ENCODE data around the gene ZAP70.

ZAP70 gene

DNA sequence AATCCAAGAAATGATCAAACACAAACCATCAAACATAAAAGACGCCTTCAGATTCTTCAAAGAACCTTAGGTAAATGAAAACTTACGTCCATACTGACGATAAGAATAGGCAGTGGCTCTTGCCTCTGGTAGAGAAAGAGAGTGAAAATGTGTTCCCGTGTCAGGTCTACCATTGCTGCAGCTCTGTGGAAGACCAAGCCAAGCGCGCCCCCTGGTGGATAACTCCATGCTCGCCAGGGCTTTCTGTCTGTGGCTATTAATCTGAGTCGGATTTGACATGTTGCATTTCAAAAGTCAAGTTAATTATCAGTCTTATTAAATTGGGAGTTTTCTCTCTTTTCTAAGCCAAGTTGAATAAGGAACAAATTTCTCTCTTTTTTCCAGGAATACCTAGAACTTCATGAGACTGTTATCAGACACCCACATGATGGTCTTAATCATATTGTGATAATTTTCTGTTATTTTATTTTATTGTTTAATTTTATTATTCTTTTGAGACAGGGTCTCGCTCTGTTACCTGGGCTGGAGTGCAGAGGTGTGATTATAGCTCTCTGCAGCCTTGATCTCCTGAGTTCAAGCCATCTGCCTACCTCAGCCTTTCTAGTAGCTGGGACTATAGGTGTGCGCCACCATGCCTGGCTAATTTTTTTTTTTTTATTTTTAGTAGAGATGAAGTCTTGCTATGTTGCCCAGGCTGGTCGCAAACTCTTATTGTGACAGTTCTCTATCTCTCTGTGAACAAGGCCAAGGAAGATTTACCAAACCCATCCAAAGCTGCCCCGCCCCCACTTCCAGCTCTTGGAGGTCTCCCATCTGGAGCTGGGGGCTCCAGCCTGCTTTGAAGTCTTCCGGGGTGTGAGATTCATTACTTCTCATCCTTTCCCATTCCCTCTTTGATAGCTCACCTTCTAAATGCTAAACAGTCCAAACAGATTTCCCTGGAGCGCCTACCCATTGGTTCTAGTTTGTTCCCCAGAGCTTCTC is 15.8 kb upstream of the ZAP70 start:
- no peak overlapping the region for H3K27ac ChIP-seq (ENCODE audit: low read depth, low read length)
- no peaks in the 10 kb centered on the region for H3K36me3 ChIP-seq (ENCODE audit: control insufficient read depth in 5 of 5, insufficient read depth in 5 of 5, low read length in 5 of 5)
- no peaks in the 10 kb centered on the region for H3K27me3 ChIP-seq (ENCODE audit: control insufficient read depth in 5 of 5, insufficient read depth in 4 of 5, low read length in 5 of 5)
- H3K9ac ChIP-seq (ENCODE audit: low read length in 5 of 5), result no peak overlapping the region
- H3K9me3 ChIP-seq (ENCODE audit: control insufficient read depth in 5 of 5, low read length in 5 of 5), result no peaks in the 10 kb centered on the region
- H3K4me1 ChIP-seq (ENCODE audit: control insufficient read depth in 5 of 5, insufficient read depth in 5 of 5, low read length in 5 of 5), result peaks cover 0 to 7% (median 2%) of the 10 kb centered on the region in 5 donors
- H3K4me3 ChIP-seq (ENCODE audit: low read depth in 1 of 5, low read length in 5 of 5), result no peak overlapping the region

GRCh38 chr2:97698530-97698929 is 14.8 kb upstream of the ZAP70 start:
- Histone ChIP-seq H3K4me1 (ENCODE audit: control insufficient read depth in 5 of 5, insufficient read depth in 5 of 5, low read length in 5 of 5) (peaks cover 0 to 7% (median 2%) of the 10 kb centered on the region in 5 donors), H3K27ac (ENCODE audit: low read depth, low read length) (no peak overlapping the region), H3K36me3 (ENCODE audit: control insufficient read depth in 5 of 5, insufficient read depth in 5 of 5, low read length in 5 of 5) (no peaks in the 10 kb centered on the region), H3K9ac (ENCODE audit: low read length in 5 of 5) (no peak overlapping the region), H3K27me3 (ENCODE audit: control insufficient read depth in 5 of 5, insufficient read depth in 4 of 5, low read length in 5 of 5) (no peaks in the 10 kb centered on the region), H3K9me3 (ENCODE audit: control insufficient read depth in 5 of 5, low read length in 5 of 5) (no peaks in the 10 kb centered on the region), H3K4me3 (ENCODE audit: low read depth in 1 of 5, low read length in 5 of 5) (no peak overlapping the region)

- H3K27ac ChIP-seq (ENCODE audit: low read depth, low read length), result no peak overlapping the region
- H3K9me3 ChIP-seq (ENCODE audit: control insufficient read depth in 5 of 5, low read length in 5 of 5), result no peaks in the 10 kb centered on the region
- no peaks in the 10 kb centered on the region for H3K36me3 ChIP-seq (ENCODE audit: control insufficient read depth in 5 of 5, insufficient read depth in 5 of 5, low read length in 5 of 5)
- no peak overlapping the region for H3K4me3 ChIP-seq (ENCODE audit: low read depth in 1 of 5, low read length in 5 of 5)
- H3K4me1 ChIP-seq (ENCODE audit: control insufficient read depth in 5 of 5, insufficient read depth in 5 of 5, low read length in 5 of 5), result peaks cover 0 to 7% (median 2%) of the 10 kb centered on the region in 5 donors
- H3K9ac ChIP-seq (ENCODE audit: low read length in 5 of 5), result no peak overlapping the region
- H3K27me3 ChIP-seq (ENCODE audit: control insufficient read depth in 5 of 5, insufficient read depth in 4 of 5, low read length in 5 of 5), result no peaks in the 10 kb centered on the region
Measured at GRCh38 chr2:97699765-97700444, 13.5 kb upstream of the ZAP70 start.

DNA sequence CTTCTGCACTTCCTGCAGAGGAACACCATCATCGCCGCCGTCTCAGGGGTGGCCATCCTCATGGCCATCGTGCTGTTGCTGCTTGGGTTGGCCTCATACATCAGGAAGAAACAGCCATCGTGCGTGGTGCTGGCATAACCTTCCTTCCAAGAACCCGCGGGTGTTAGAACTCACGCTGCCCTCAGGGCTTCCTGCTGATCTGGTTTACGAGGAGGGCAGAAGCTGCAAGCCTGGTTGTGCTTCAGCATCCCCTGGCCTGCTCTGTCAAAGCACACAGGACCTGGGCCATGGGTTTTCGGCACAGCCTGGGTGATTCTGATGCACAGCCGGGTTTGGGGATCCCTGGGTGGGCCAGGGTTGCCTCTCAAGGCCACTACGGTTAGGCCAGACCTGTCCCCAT is 12.2 kb upstream of the ZAP70 start:
- no peaks in the 10 kb centered on the region for H3K36me3 ChIP-seq (ENCODE audit: control insufficient read depth in 5 of 5, insufficient read depth in 5 of 5, low read length in 5 of 5)
- no peak overlapping the region for H3K9ac ChIP-seq (ENCODE audit: low read length in 5 of 5)
- no peaks in the 10 kb centered on the region for H3K27me3 ChIP-seq (ENCODE audit: control insufficient read depth in 5 of 5, insufficient read depth in 4 of 5, low read length in 5 of 5)
- H3K27ac ChIP-seq (ENCODE audit: low read depth, low read length), result no peak overlapping the region
- H3K4me1 ChIP-seq (ENCODE audit: control insufficient read depth in 5 of 5, insufficient read depth in 5 of 5, low read length in 5 of 5), result peaks cover 0 to 7% (median 2%) of the 10 kb centered on the region in 5 donors
- H3K4me3 ChIP-seq (ENCODE audit: low read depth in 1 of 5, low read length in 5 of 5), result no peak overlapping the region
- H3K9me3 ChIP-seq (ENCODE audit: control insufficient read depth in 5 of 5, low read length in 5 of 5), result no peaks in the 10 kb centered on the region

DNA sequence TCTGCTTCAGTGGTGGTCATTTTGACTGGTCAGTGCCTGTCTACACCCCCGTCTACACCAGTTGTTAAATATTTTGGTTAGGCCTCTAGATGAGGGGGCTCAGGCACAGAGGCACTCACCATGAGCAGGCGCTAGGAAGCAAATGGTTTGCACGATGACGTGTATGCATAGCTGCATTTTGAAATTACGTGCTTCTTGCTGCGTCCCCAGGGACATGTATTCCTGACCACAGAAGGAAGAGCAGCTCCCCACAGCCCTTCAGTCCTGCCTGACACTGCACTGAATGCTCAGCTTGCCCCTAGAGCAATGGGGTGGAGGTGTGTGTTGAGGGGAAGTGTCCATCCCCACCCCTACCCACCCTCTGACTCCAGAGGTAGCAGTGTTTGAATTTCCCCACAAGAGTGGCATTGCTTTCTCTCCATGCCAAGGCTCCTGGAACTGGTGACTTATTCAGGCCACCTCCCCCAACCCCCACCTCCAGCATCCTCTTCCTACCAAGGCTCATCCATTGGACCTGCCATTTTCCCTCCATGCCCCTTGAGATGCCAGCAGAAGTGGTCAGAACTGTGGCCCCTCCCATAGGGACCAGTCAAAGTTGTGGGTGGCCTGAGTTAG is 11.4 kb upstream of the ZAP70 start:
- H3K27ac ChIP-seq (ENCODE audit: low read depth, low read length), result no peak overlapping the region
- peaks cover 0 to under 1% (median 0%) of the 10 kb centered on the region in 5 donors for H3K27me3 ChIP-seq (ENCODE audit: control insufficient read depth in 5 of 5, insufficient read depth in 4 of 5, low read length in 5 of 5)
- no peaks in the 10 kb centered on the region for H3K9me3 ChIP-seq (ENCODE audit: control insufficient read depth in 5 of 5, low read length in 5 of 5)
- no peak overlapping the region for H3K4me3 ChIP-seq (ENCODE audit: low read depth in 1 of 5, low read length in 5 of 5)
- H3K9ac ChIP-seq (ENCODE audit: low read length in 5 of 5), result no peak overlapping the region
- no peaks in the 10 kb centered on the region for H3K36me3 ChIP-seq (ENCODE audit: control insufficient read depth in 5 of 5, insufficient read depth in 5 of 5, low read length in 5 of 5)
- H3K4me1 ChIP-seq (ENCODE audit: control insufficient read depth in 5 of 5, insufficient read depth in 5 of 5, low read length in 5 of 5), result peaks cover 0 to 5% (median 2%) of the 10 kb centered on the region in 5 donors

GRCh38 chr2:97702731-97703470 is 10.5 kb upstream of the ZAP70 start:
- H3K9me3 ChIP-seq (ENCODE audit: control insufficient read depth in 5 of 5, low read length in 5 of 5), result no peaks in the 10 kb centered on the region
- peaks cover 0 to 2% (median 0%) of the 10 kb centered on the region in 5 donors for H3K4me1 ChIP-seq (ENCODE audit: control insufficient read depth in 5 of 5, insufficient read depth in 5 of 5, low read length in 5 of 5)
- no peak overlapping the region for H3K4me3 ChIP-seq (ENCODE audit: low read depth in 1 of 5, low read length in 5 of 5)
- H3K36me3 ChIP-seq (ENCODE audit: control insufficient read depth in 5 of 5, insufficient read depth in 5 of 5, low read length in 5 of 5), result no peaks in the 10 kb centered on the region
- no peak overlapping the region for H3K9ac ChIP-seq (ENCODE audit: low read length in 5 of 5)
- peaks cover 0 to 8% (median 2%) of the 10 kb centered on the region in 5 donors for H3K27me3 ChIP-seq (ENCODE audit: control insufficient read depth in 5 of 5, insufficient read depth in 4 of 5, low read length in 5 of 5)
- H3K27ac ChIP-seq (ENCODE audit: low read depth, low read length), result no peak overlapping the region

- Histone ChIP-seq H3K4me3 (ENCODE audit: low read depth in 1 of 5, low read length in 5 of 5) (no peak overlapping the region), H3K27me3 (ENCODE audit: control insufficient read depth in 5 of 5, insufficient read depth in 4 of 5, low read length in 5 of 5) (peaks cover 2 to 8% (median 2%) of the 10 kb centered on the region in 5 donors), H3K27ac (ENCODE audit: low read depth, low read length) (no peak overlapping the region), H3K9me3 (ENCODE audit: control insufficient read depth in 5 of 5, low read length in 5 of 5) (no peaks in the 10 kb centered on the region), H3K9ac (ENCODE audit: low read length in 5 of 5) (no peak overlapping the region), H3K4me1 (ENCODE audit: control insufficient read depth in 5 of 5, insufficient read depth in 5 of 5, low read length in 5 of 5) (peaks cover 0 to 2% (median 0%) of the 10 kb centered on the region in 5 donors), H3K36me3 (ENCODE audit: control insufficient read depth in 5 of 5, insufficient read depth in 5 of 5, low read length in 5 of 5) (no peaks in the 10 kb centered on the region)
Measured at GRCh38 chr2:97703741-97704140, 9.6 kb upstream of the ZAP70 start.

- H3K4me3 ChIP-seq (ENCODE audit: low read depth in 1 of 5, low read length in 5 of 5), result no peak overlapping the region
- H3K4me1 ChIP-seq (ENCODE audit: control insufficient read depth in 5 of 5, insufficient read depth in 5 of 5, low read length in 5 of 5), result peaks cover 0 to 2% (median 0%) of the 10 kb centered on the region in 5 donors
- no peaks in the 10 kb centered on the region for H3K9me3 ChIP-seq (ENCODE audit: control insufficient read depth in 5 of 5, low read length in 5 of 5)
- no peaks in the 10 kb centered on the region for H3K36me3 ChIP-seq (ENCODE audit: control insufficient read depth in 5 of 5, insufficient read depth in 5 of 5, low read length in 5 of 5)
- peaks cover 2 to 8% (median 3%) of the 10 kb centered on the region in 5 donors for H3K27me3 ChIP-seq (ENCODE audit: control insufficient read depth in 5 of 5, insufficient read depth in 4 of 5, low read length in 5 of 5)
- no peak overlapping the region for H3K9ac ChIP-seq (ENCODE audit: low read length in 5 of 5)
- H3K27ac ChIP-seq (ENCODE audit: low read depth, low read length), result no peak overlapping the region
Measured at GRCh38 chr2:97704989-97705388, 8.4 kb upstream of the ZAP70 start.

DNA sequence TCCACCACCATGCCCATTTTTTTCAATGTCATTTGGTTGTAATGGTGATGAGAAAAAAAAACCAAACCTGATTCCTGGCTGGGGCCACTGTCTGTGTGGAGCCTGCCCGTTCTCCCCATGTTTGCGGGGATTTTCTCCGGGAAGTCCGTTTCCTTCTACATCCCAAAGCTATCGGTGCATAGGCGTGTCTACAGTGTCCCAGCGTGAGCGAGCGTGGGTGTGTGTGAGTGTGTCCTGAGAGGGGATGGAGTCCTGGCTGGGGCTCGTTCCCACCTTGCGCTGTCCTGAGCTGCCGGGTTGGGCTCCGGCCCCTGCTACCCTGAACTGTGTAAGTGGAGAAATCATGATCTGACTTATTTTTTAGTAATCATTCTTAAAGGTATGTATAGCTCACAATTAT is 7.3 kb upstream of the ZAP70 start:
- no peak overlapping the region for H3K4me3 ChIP-seq (ENCODE audit: low read depth in 1 of 5, low read length in 5 of 5)
- H3K27ac ChIP-seq (ENCODE audit: low read depth, low read length), result no peak overlapping the region
- H3K9me3 ChIP-seq (ENCODE audit: control insufficient read depth in 5 of 5, low read length in 5 of 5), result no peaks in the 10 kb centered on the region
- H3K36me3 ChIP-seq (ENCODE audit: control insufficient read depth in 5 of 5, insufficient read depth in 5 of 5, low read length in 5 of 5), result no peaks in the 10 kb centered on the region
- H3K27me3 ChIP-seq (ENCODE audit: control insufficient read depth in 5 of 5, insufficient read depth in 4 of 5, low read length in 5 of 5), result peaks cover 2 to 8% (median 3%) of the 10 kb centered on the region in 5 donors
- H3K9ac ChIP-seq (ENCODE audit: low read length in 5 of 5), result no peak overlapping the region
- H3K4me1 ChIP-seq (ENCODE audit: control insufficient read depth in 5 of 5, insufficient read depth in 5 of 5, low read length in 5 of 5), result peaks cover 0 to 3% (median 0%) of the 10 kb centered on the region in 5 donors

Measured in subcutaneous abdominal adipose tissue (tissue), 5 donors.